ENCODE data around the gene CCDC57. TPM values are rescaled to one million over a fixed set of nuclear protein-coding genes. Genes with fewer than 3 reads are reported as not detected.

Gene CCDC57
- total RNA-seq, 2 donors from 2014 or later, result 24.5 to 46.1 TPM

GRCh38 chr17:82062984-82063368 lies 149.7 kb downstream of the CCDC57 start:
- H3K4me1 ChIP-seq, result peaks cover 8% of the 10 kb centered on the region
- H3K27me3 ChIP-seq, result no peaks in the 10 kb centered on the region
- no peaks in the 10 kb centered on the region for H3K9me3 ChIP-seq
- intact Hi-C loops (cut with DNase I), result no loop called here
- no peak for DNase-seq
- no peak overlapping the region for H3K4me3 ChIP-seq
- H3K9ac ChIP-seq (ENCODE audit: low read depth in 2 of 2, low read length in 2 of 2), result no peak overlapping the region
- no peak overlapping the region for H3K27ac ChIP-seq
- TF ChIP-seq CTCF (IDR thresholded peaks at IDR 0.05), result no peak
- peaks cover 19% of the 10 kb centered on the region for H3K36me3 ChIP-seq

- Histone ChIP-seq H3K36me3 (peaks cover 19% of the 10 kb centered on the region), H3K27me3 (no peaks in the 10 kb centered on the region), H3K4me3 (no peak overlapping the region), H3K4me1 (peaks cover 8% of the 10 kb centered on the region), H3K27ac (no peak overlapping the region), H3K9me3 (no peaks in the 10 kb centered on the region), H3K9ac (ENCODE audit: low read depth in 2 of 2, low read length in 2 of 2) (no peak overlapping the region)
- intact Hi-C loops (cut with DNase I), result no loop called here
- no peak for TF ChIP-seq CTCF (IDR thresholded peaks at IDR 0.05)
- no peak for DNase-seq
Observed at GRCh38 chr17:82062076-82062983, 150.3 kb downstream of the CCDC57 start.

- no peak for DNase-seq
- H3K27ac ChIP-seq, result no peak overlapping the region
- H3K27me3 ChIP-seq, result no peaks in the 10 kb centered on the region
- no peak overlapping the region for H3K4me3 ChIP-seq
- TF ChIP-seq CTCF (IDR thresholded peaks at IDR 0.05), result no peak
- H3K36me3 ChIP-seq, result peaks cover 19% of the 10 kb centered on the region
- intact Hi-C loops (cut with DNase I), result no loop called here
- no peaks in the 10 kb centered on the region for H3K9me3 ChIP-seq
- peaks cover 8% of the 10 kb centered on the region for H3K4me1 ChIP-seq
- H3K9ac ChIP-seq (ENCODE audit: low read depth in 2 of 2, low read length in 2 of 2), result no peak overlapping the region
Observed at GRCh38 chr17:82061047-82061925, 151.4 kb downstream of the CCDC57 start.

GRCh38 chr17:82060614-82061013 lies 152.0 kb downstream of the CCDC57 start:
- H3K36me3 ChIP-seq, result peaks cover 19% of the 10 kb centered on the region
- intact Hi-C loops (cut with DNase I), result no loop called here
- TF ChIP-seq CTCF (IDR thresholded peaks at IDR 0.05), result no peak

GRCh38 chr17:82060001-82060380 lies 152.7 kb downstream of the CCDC57 start:
- Histone ChIP-seq H3K9ac (ENCODE audit: low read depth in 2 of 2, low read length in 2 of 2) (no peak overlapping the region), H3K36me3 (peaks cover 19% of the 10 kb centered on the region), H3K9me3 (no peaks in the 10 kb centered on the region), H3K27me3 (no peaks in the 10 kb centered on the region), H3K4me1 (peaks cover 8% of the 10 kb centered on the region), H3K27ac (no peak overlapping the region), H3K4me3 (no peak overlapping the region)
- intact Hi-C loops (cut with DNase I), result no loop called here
- no peak for DNase-seq
- no peak for TF ChIP-seq CTCF (IDR thresholded peaks at IDR 0.05)

More at GRCh38 chr17:82060614-82061013, 152.0 kb downstream of the CCDC57 start:
- no peak overlapping the region for H3K27ac ChIP-seq
- H3K27me3 ChIP-seq, result no peaks in the 10 kb centered on the region
- no peak overlapping the region for H3K4me3 ChIP-seq
- no peak for DNase-seq
- H3K9ac ChIP-seq (ENCODE audit: low read depth in 2 of 2, low read length in 2 of 2), result no peak overlapping the region
- H3K4me1 ChIP-seq, result peaks cover 8% of the 10 kb centered on the region
- no peaks in the 10 kb centered on the region for H3K9me3 ChIP-seq
